Panc1 (cell line): ENCODE results near the gene GRIA3. TPM values are rescaled to one million over a fixed set of nuclear protein-coding genes. Genes with fewer than 3 reads are reported as not detected.

Experiments used
- ATAC-seq: fragments of 200-7000 bp; cut with Tn5 transposase; 2 replicates; pipeline ENCODE4 v1.9.1; 2020; ENCODE audit warnings: mild to moderate bottlenecking, moderate library complexity
- BruUV-seq: library from RNA; stranded (reverse); fragments of 400-500 nt; replicated peaks from 2 replicates; lab custom pipeline; 2021; lab: Mats Ljungman, UMichigan
- CTCF ChIA-PET: fragments of 300-600 bp; sonication (Branson Sonifier 250); formaldehyde crosslinking; loops from one replicate; lab custom pipeline; 2022; ENCODE audit warnings: antibody characterized with exemption; lab: Charles Lee
- POLR2A ChIA-PET: fragments of 300-600 bp; sonication (Branson Sonifier 250); formaldehyde crosslinking; loops from one replicate; lab custom pipeline; 2022; ENCODE audit warnings: antibody characterized with exemption; lab: Charles Lee
- DNase-seq: peaks from one replicate; pipeline ENCODE4 v3.0.0-alpha.2; 2010; ENCODE audit warnings: low read depth, low spot score
- H3K27ac ChIP-seq: 2 replicates; pipeline ENCODE4 v1.5.1; 2011; ENCODE audit warnings: mild to moderate bottlenecking, low read length, inconsistent platforms
- H3K27me3 ChIP-seq: fragments of 200-500 bp; sonication (Bioruptor generic); 2 replicates; pipeline ENCODE4 v1.6.0; 2014; ENCODE audit warnings: low read length, inconsistent platforms; ENCODE audit not compliant: control insufficient read depth, insufficient read depth
- H3K36me3 ChIP-seq: fragments of 200-500 bp; sonication (Bioruptor generic); 2 replicates; pipeline ENCODE4 v1.5.1; 2014; ENCODE audit warnings: inconsistent platforms, mild to moderate bottlenecking, low read length, moderate library complexity; ENCODE audit not compliant: control insufficient read depth, insufficient read depth
- H3K4me1 ChIP-seq: 2 replicates; pipeline ENCODE4 v1.5.1; 2011; ENCODE audit warnings: inconsistent platforms, mild to moderate bottlenecking, low read length, moderate library complexity; ENCODE audit not compliant: control insufficient read depth, insufficient read depth
- H3K4me3 ChIP-seq, 2 experiments: 2 replicates each; pipeline ENCODE4 v1.5.1; 2011 to 2012; ENCODE audit warnings: low read depth in 2 of 2, low read length in 2 of 2, mild to moderate bottlenecking in 2 of 2, inconsistent platforms in 1 of 2, moderate library complexity in 1 of 2
- H3K9me3 ChIP-seq: fragments of 200-500 bp; sonication (Bioruptor generic); 2 replicates; pipeline ENCODE4 v1.5.1; 2014; ENCODE audit warnings: low read depth, mild to moderate bottlenecking, inconsistent platforms, low read length, moderate library complexity; ENCODE audit not compliant: control insufficient read depth, insufficient read depth
- POLR2AphosphoS5 ChIP-seq: IDR thresholded peaks from 2 replicates; pipeline ENCODE4 v1.6.1; 2012; ENCODE audit warnings: mild to moderate bottlenecking, low read depth, low read length, moderate library complexity
- SIN3A ChIP-seq: IDR thresholded peaks from 2 replicates; pipeline ENCODE4 v1.6.1; 2012; ENCODE audit warnings: low read depth, mild to moderate bottlenecking, low read length, moderate library complexity, borderline replicate concordance; ENCODE audit not compliant: insufficient read depth
- TCF7L2 ChIP-seq: IDR thresholded peaks from 2 replicates; pipeline ENCODE4 v1.6.1; 2011; ENCODE audit warnings: mild to moderate bottlenecking, low read depth, low read length, inconsistent platforms
- in situ Hi-C: cut with HindIII; loops from 2 replicates; pipeline ENCODE4 v1.10.0; 2016; ENCODE audit warnings: low sequenced_read_pairs, low pct_unique_long_range_greater_than_20kb
- intact Hi-C: fragments of 100-400 bp; cut with micrococcal nuclease; formaldehyde crosslinking; loops from one replicate; pipeline ENCODE4 v1.10.0; 2022; ENCODE audit not compliant: unreplicated experiment
- total RNA-seq: library from RNA; stranded (reverse); gene quantifications from one replicate; pipeline ENCODE4 v1.2.1, GENCODE V29; 2021; ENCODE audit not compliant: unreplicated experiment
- TF ChIP-seq, protein P1 (sequence below), 2 experiments: IDR thresholded peaks; 2 replicates each; pipeline ENCODE4 v1.6.1; 2011 to 2012; ENCODE audit warnings: low read depth in 2 of 2, control low read depth in 1 of 2, low read length in 1 of 2, mild to moderate bottlenecking in 1 of 2, moderate library complexity in 1 of 2; ENCODE audit not compliant: insufficient read depth in 1 of 2
- TF ChIP-seq, protein P2 (sequence below): fragments of 450-650 bp; IDR thresholded peaks from 2 replicates; pipeline ENCODE4 v1.5.1; 2017; ENCODE audit warnings: mild to moderate bottlenecking

The GRIA3 gene
- total RNA-seq, 1 experiment from 2014 or later = not detected

- DNase-seq (no peak), ATAC-seq (no peak)
- TF ChIP-seq, protein P1, sequence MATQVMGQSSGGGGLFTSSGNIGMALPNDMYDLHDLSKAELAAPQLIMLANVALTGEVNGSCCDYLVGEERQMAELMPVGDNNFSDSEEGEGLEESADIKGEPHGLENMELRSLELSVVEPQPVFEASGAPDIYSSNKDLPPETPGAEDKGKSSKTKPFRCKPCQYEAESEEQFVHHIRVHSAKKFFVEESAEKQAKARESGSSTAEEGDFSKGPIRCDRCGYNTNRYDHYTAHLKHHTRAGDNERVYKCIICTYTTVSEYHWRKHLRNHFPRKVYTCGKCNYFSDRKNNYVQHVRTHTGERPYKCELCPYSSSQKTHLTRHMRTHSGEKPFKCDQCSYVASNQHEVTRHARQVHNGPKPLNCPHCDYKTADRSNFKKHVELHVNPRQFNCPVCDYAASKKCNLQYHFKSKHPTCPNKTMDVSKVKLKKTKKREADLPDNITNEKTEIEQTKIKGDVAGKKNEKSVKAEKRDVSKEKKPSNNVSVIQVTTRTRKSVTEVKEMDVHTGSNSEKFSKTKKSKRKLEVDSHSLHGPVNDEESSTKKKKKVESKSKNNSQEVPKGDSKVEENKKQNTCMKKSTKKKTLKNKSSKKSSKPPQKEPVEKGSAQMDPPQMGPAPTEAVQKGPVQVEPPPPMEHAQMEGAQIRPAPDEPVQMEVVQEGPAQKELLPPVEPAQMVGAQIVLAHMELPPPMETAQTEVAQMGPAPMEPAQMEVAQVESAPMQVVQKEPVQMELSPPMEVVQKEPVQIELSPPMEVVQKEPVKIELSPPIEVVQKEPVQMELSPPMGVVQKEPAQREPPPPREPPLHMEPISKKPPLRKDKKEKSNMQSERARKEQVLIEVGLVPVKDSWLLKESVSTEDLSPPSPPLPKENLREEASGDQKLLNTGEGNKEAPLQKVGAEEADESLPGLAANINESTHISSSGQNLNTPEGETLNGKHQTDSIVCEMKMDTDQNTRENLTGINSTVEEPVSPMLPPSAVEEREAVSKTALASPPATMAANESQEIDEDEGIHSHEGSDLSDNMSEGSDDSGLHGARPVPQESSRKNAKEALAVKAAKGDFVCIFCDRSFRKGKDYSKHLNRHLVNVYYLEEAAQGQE (IDR thresholded peaks at IDR 0.05; ENCODE audit: insufficient read depth in 1 of 2, low read depth in 2 of 2, low read length in 1 of 2) = no peak
- in situ Hi-C loops (no loop called here), intact Hi-C loops (no loop called here)
- Histone ChIP-seq H3K9me3 (no peaks in the 10 kb centered on the region), H3K27me3 (no peaks in the 10 kb centered on the region), H3K4me1 (no peaks in the 10 kb centered on the region), H3K4me3 (no peak overlapping the region), H3K36me3 (no peaks in the 10 kb centered on the region), H3K27ac (no peak overlapping the region)
- POLR2A ChIA-PET = no interaction called here
- BruUV-seq = no TSS peak
- CTCF ChIA-PET = no interaction called here
These were observed 30.2 kb upstream of the GRIA3 start for GRCh38 chrX:123153846-123154335.

DNA sequence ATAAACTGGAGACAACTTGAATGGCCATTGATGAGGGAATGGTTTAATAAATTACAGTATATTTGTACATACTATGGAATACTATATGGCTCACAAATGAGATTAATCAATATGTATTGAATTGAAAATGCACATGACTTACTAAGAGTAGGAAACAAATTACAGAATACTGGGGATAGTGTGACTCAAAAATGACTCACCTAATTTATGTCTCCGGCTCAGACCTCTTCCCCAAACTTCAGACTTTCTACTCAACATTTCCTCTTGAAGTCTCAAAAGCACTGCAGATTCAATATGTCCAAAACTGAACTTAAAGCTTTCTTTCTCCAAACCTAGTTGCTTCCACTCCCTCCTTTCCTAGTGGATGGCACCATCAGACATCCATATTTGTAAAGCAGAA lies 28.8 kb upstream of the GRIA3 start:
- H3K9me3 ChIP-seq = no peaks in the 10 kb centered on the region
- H3K27ac ChIP-seq = no peak overlapping the region
- no peaks in the 10 kb centered on the region for H3K36me3 ChIP-seq
- in situ Hi-C loops = no loop called here
- H3K27me3 ChIP-seq = no peaks in the 10 kb centered on the region
- TF ChIP-seq, protein P2, sequence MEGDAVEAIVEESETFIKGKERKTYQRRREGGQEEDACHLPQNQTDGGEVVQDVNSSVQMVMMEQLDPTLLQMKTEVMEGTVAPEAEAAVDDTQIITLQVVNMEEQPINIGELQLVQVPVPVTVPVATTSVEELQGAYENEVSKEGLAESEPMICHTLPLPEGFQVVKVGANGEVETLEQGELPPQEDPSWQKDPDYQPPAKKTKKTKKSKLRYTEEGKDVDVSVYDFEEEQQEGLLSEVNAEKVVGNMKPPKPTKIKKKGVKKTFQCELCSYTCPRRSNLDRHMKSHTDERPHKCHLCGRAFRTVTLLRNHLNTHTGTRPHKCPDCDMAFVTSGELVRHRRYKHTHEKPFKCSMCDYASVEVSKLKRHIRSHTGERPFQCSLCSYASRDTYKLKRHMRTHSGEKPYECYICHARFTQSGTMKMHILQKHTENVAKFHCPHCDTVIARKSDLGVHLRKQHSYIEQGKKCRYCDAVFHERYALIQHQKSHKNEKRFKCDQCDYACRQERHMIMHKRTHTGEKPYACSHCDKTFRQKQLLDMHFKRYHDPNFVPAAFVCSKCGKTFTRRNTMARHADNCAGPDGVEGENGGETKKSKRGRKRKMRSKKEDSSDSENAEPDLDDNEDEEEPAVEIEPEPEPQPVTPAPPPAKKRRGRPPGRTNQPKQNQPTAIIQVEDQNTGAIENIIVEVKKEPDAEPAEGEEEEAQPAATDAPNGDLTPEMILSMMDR = no peak
- TF ChIP-seq TCF7L2 (no peak), SIN3A (no peak), POLR2AphosphoS5 (no peak)
- TF ChIP-seq, protein P1 (IDR thresholded peaks at IDR 0.05; ENCODE audit: insufficient read depth in 1 of 2, low read depth in 2 of 2, low read length in 1 of 2) = no peak
- no peaks in the 10 kb centered on the region for H3K4me1 ChIP-seq
- no peak for DNase-seq
- ChIA-PET POLR2A (no interaction called here), CTCF (no interaction called here)
- ATAC-seq = no peak
- intact Hi-C loops = no loop called here
- no peak overlapping the region for H3K4me3 ChIP-seq
- BruUV-seq = no TSS peak
